ENCODE measurements around the gene UMODL1.

GRCh38 chr21:42063191-42063570 is 7.9 kb upstream of the UMODL1 start:
- TF ChIP-seq POLR2A (IDR thresholded peaks at IDR 0.05; ENCODE audit: low read length) (no peak), GATA1 (IDR thresholded peaks at IDR 0.05; ENCODE audit: low read depth, low read length) (no peak)

Measured in erythroblast (primary cell).